Neural progenitor cell (in vitro differentiated cells): Measurements from ENCODE around the gene C15orf62.

Source experiments
- CTCF ChIP-seq: fragments of 200-600 bp; sonication (generic); IDR thresholded peaks from 2 replicates; pipeline ENCODE4 v1.5.1; 2017; ENCODE audit warnings: antibody characterized with exemption, mild to moderate bottlenecking
- EZH2 ChIP-seq: fragments of 200-600 bp; sonication (generic); IDR thresholded peaks from 2 replicates; pipeline ENCODE4 v1.6.1; 2017; ENCODE audit warnings: antibody characterized with exemption, mild to moderate bottlenecking, moderate library complexity

DNA sequence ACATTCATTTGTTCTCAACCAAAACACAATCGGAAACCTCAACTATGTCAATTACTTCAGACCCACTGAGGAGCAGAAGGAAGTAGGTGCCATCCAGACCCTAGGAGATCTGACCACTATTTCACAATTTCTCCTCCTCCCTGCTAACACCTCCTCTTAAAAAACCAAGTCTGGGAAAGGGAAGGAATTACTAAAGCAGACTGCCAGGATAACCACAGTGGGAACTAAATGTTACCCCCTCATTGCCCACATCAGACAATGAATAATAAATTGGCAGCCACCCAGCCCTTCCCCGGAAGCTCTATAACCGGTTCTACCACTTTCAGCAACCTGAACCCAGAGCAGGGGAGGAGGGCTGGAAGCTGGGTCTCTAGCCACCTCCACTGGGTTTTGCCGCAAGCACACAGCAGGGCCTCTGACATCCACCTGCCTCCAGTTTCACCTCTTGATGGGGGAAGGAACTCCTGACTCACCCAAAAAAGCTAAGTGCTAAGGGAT is 17.6 kb downstream of the C15orf62 start:
- TF ChIP-seq CTCF (no peak), EZH2 (no peak)
